ENCODE results near the gene C6orf62. TPM values are rescaled to one million over a fixed set of nuclear protein-coding genes. Genes with fewer than 3 reads are reported as not detected.

Gene C6orf62
- total and polyA plus RNA-seq, 8 donors: 29.5 to 87.1 (median 39.1) TPM

DNA sequence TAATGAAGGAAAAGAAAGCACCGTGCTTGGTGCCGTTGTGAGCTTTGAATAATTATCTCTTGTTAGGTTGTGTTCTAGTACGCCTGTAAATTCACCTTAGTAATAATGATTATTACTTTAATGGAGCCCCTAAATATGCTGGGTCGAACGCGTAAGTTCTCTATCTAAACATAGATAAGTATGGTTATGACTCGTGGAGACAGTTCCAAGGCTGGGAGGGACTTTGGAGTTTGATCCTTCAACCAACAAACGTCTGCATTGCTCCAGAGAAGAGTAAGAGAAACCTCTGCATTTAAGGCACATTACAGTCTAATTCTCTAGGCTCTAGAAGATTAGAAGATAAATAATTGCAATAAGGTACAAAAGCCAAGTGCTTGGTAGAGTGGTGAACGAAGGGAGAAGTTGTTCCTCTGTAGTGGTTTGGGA lies 51.6 kb downstream of the C6orf62 start:
- Histone ChIP-seq H3K4me1 (peaks cover 9 to 52% (median 38%) of the 10 kb centered on the region in 4 donors), H3K27me3 (no peaks in the 10 kb centered on the region), H3K4me3 (peak overlapping the region; percentile 70 to 90 (median 81)), H3K27ac (peak overlapping the region; percentile 87 to 93 (median 93)), H3K9me3 (peaks cover 0 to 9% (median 0%) of the 10 kb centered on the region in 4 donors), H3K36me3 (peaks cover 0 to 27% (median 22%) of the 10 kb centered on the region in 4 donors)
- intact Hi-C loops (cut with DNase I; ENCODE audit: low total_unique reads): no loop called here
- 1 to 4% (median 1%) methylated on average over 9 of the region's 9 CpGs for WGBS, 5 donors
- TF ChIP-seq POLR2AphosphoS5 (IDR thresholded peaks at IDR 0.05): no peak
- TF ChIP-seq, protein P1, sequence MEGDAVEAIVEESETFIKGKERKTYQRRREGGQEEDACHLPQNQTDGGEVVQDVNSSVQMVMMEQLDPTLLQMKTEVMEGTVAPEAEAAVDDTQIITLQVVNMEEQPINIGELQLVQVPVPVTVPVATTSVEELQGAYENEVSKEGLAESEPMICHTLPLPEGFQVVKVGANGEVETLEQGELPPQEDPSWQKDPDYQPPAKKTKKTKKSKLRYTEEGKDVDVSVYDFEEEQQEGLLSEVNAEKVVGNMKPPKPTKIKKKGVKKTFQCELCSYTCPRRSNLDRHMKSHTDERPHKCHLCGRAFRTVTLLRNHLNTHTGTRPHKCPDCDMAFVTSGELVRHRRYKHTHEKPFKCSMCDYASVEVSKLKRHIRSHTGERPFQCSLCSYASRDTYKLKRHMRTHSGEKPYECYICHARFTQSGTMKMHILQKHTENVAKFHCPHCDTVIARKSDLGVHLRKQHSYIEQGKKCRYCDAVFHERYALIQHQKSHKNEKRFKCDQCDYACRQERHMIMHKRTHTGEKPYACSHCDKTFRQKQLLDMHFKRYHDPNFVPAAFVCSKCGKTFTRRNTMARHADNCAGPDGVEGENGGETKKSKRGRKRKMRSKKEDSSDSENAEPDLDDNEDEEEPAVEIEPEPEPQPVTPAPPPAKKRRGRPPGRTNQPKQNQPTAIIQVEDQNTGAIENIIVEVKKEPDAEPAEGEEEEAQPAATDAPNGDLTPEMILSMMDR (IDR thresholded peaks at IDR 0.05): no peak
- no peak for TF ChIP-seq POLR2A (IDR thresholded peaks at IDR 0.05)
- TF ChIP-seq EP300 (IDR thresholded peaks at IDR 0.05): no peak
- peak in 1 of 2 donors; percentile 63 for DNase-seq

DNA sequence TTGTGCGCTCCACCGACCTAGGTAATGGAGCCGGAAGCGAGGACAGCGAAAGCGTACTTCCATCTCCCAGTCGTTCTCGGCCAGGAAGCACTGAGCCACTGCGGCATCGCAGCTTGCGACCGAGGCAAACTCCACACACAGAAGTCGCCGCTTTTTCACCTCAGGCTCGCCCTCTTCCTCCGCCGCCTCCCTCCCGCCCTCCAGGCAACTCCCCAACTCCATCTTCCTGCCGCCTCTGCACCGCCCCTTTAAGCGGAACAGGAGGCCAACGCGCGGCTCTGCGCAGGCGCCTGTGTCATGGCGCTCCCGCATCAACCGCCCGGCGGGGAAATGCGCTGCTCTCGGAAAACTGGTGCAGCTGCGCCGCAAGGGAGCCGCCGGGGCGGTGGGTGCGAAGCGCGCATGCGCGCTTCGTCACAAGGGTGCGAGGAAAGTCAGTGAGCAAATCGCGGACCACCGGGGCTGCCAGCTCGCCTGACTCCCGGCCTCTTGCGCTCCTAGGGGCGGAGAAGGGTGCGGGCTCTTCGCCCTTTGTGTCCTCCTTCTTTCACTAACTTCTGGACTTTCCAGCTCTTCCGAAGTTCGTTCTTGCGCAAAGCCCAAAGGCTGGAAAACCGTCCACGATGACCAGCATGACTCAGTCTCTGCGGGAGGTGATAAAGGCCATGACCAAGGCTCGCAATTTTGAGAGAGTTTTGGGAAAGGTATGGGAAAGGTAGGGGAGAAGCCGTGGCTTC lies 52.1 kb downstream of the C6orf62 start, which contains the start of the genes ACOT13 and TDP2:
ACOT13 (plus strand) TSS at position 437 of the 737 bp plus-strand sequence; CDS start at position 624, 187 bp downstream.
TDP2 (minus strand) TSS at position 259 of the 737 bp plus-strand sequence; CDS start at position 222, 37 bp downstream.
- Histone ChIP-seq H3K36me3 (peaks cover 2 to 32% (median 27%) of the 10 kb centered on the region in 4 donors), H3K27ac (peak within 1 kb of the TSS; percentile 87 to 93 (median 93)), H3K27me3 (no peaks in the 10 kb centered on the region), H3K9me3 (peaks cover 0 to 9% (median 0%) of the 10 kb centered on the region in 4 donors), H3K4me1 (peaks cover 9 to 53% (median 40%) of the 10 kb centered on the region in 4 donors), H3K4me3 (peak within 1 kb of the TSS; percentile 70 to 90 (median 81))
- peak; percentile 96 to 99 for DNase-seq
- 0 to 1% (median 0%) methylated on average over 46 to 62 of the region's 62 CpGs for WGBS, 5 donors
- intact Hi-C loops (cut with DNase I; ENCODE audit: low total_unique reads): no loop called here
- TF ChIP-seq EP300 (IDR thresholded peaks at IDR 0.05) (no peak), POLR2AphosphoS5 (IDR thresholded peaks at IDR 0.05) (peak; percentile 86 to 92 (median 92)), POLR2A (IDR thresholded peaks at IDR 0.05) (peak in 2 of 4 donors; percentile 38 to 58)
- TF ChIP-seq, protein P1 (IDR thresholded peaks at IDR 0.05): peak in 5 of 7 experiments; percentile 4 to 39 (median 28)

DNA sequence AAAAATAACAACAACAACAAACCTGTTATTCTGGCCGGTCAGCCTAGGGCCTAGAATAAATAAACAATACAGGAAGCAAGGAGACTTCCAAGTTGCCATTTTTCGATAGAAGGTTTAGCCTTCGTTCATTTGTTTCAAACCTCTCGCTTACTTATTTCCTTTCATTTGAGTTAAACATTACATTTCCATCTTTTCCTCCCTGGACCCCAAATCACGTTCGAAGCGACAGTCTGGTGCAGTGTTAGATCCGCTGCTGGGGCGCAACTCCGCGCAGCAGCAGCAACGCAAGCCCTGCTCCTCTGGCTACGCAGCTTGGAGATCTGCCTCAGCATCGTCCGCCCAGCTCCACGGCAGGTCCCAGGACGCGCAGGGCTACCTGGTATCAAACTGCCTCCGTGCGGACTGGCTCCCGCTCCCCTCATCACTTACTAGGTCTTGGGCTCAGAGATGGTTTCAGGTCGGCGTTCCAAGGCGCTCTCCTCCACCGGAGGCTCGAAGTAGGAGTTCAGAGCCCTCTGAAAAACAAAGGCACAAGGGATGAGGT lies 52.8 kb downstream of the C6orf62 start:
- Histone ChIP-seq H3K4me1 (peaks cover 9 to 53% (median 40%) of the 10 kb centered on the region in 4 donors), H3K4me3 (peak overlapping the region; percentile 70 to 90 (median 81)), H3K9me3 (peaks cover 0 to 9% (median 0%) of the 10 kb centered on the region in 4 donors), H3K36me3 (peaks cover 4 to 33% (median 28%) of the 10 kb centered on the region in 4 donors), H3K27me3 (no peaks in the 10 kb centered on the region), H3K27ac (peak overlapping the region; percentile 87 to 93 (median 93))
- intact Hi-C loops (cut with DNase I; ENCODE audit: low total_unique reads): no loop called here
- TF ChIP-seq EP300 (IDR thresholded peaks at IDR 0.05) (no peak), POLR2AphosphoS5 (IDR thresholded peaks at IDR 0.05) (no peak), POLR2A (IDR thresholded peaks at IDR 0.05) (no peak)
- TF ChIP-seq, protein P1 (IDR thresholded peaks at IDR 0.05): no peak
- WGBS, 5 donors: 0 to 1% (median 0%) methylated on average over 18 to 26 of the region's 26 CpGs
- DNase-seq: peak; percentile 52 to 76

All from stomach (tissue), 9 donors.